ENCODE measurements around the gene RPLP2.

Gene RPLP2

GRCh38 chr11:774873-775592, 34.7 kb upstream of the RPLP2 start:
- DNase-seq: no peak

GRCh38 chr11:776263-776560, 33.6 kb upstream of the RPLP2 start:
- DNase-seq: no peak

GRCh38 chr11:776561-777287, 33.0 kb upstream of the RPLP2 start:
- DNase-seq: no peak

- peak; percentile 96 for DNase-seq
Observed at GRCh38 chr11:777288-778255, 32.2 kb upstream of the RPLP2 start, which contains the start of gene GATD1. GATD1 (minus strand) TSS chr11:777487; CDS start chr11:777462, 25 bp downstream.

- DNase-seq: no peak
Observed at GRCh38 chr11:778976-779954, 30.5 kb upstream of the RPLP2 start.

GRCh38 chr11:779955-780532, 29.7 kb upstream of the RPLP2 start:
- DNase-seq: no peak

GRCh38 chr11:782264-783174, 27.2 kb upstream of the RPLP2 start:
- no peak for DNase-seq

- DNase-seq: peak; percentile 49
Observed at GRCh38 chr11:783581-784015, 26.2 kb upstream of the RPLP2 start.

- DNase-seq: no peak
Observed at GRCh38 chr11:786235-787083, 23.3 kb upstream of the RPLP2 start.

GRCh38 chr11:787084-787675, 22.6 kb upstream of the RPLP2 start:
- no peak for DNase-seq

- no peak for DNase-seq
Observed at GRCh38 chr11:788009-788640, 21.6 kb upstream of the RPLP2 start.

GRCh38 chr11:788953-789940, 20.5 kb upstream of the RPLP2 start:
- DNase-seq: no peak

- DNase-seq: peak; percentile 54
Observed at GRCh38 chr11:789943-790342, 19.8 kb upstream of the RPLP2 start, which contains the start of gene CEND1. CEND1 (minus strand) TSS chr11:790090; CDS start chr11:788576, 1,514 bp downstream.

GRCh38 chr11:790721-791564, 18.8 kb upstream of the RPLP2 start:
- no peak for DNase-seq

- DNase-seq: no peak
Observed at GRCh38 chr11:791658-792534, 17.9 kb upstream of the RPLP2 start.
